ENCODE measurements around the gene ATP2A1.

DNA sequence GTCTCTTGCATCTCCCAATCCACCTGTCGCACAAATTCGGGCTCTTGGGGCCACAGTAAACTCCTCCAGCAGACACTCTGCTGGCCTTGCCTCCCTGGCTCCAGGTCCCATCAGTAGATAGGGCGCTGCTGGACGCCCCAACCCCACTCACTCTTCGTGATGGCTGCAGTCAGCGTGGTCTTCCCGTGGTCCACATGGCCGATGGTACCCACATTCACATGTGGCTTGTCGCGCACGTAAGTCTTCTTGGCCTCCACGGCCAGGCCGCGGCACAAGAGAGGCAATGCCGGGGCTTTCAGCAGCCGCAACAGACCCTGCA is 32.6 kb upstream of the ATP2A1 start:
- TF ChIP-seq ELK4 (IDR thresholded peaks at IDR 0.05; ENCODE audit: borderline replicate concordance, low read depth, low read length): no peak
- TF ChIP-seq HOXD13 (CRISPR knock-in tag; IDR thresholded peaks at IDR 0.05; ENCODE audit: borderline replicate concordance): no peak
- TF ChIP-seq ZNF155 (tag by site-specific recombination; IDR thresholded peaks at IDR 0.05): no peak
- TF ChIP-seq, protein P1, sequence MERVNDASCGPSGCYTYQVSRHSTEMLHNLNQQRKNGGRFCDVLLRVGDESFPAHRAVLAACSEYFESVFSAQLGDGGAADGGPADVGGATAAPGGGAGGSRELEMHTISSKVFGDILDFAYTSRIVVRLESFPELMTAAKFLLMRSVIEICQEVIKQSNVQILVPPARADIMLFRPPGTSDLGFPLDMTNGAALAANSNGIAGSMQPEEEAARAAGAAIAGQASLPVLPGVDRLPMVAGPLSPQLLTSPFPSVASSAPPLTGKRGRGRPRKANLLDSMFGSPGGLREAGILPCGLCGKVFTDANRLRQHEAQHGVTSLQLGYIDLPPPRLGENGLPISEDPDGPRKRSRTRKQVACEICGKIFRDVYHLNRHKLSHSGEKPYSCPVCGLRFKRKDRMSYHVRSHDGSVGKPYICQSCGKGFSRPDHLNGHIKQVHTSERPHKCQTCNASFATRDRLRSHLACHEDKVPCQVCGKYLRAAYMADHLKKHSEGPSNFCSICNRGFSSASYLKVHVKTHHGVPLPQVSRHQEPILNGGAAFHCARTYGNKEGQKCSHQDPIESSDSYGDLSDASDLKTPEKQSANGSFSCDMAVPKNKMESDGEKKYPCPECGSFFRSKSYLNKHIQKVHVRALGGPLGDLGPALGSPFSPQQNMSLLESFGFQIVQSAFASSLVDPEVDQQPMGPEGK (tag by site-specific recombination; IDR thresholded peaks at IDR 0.05): no peak
